Transverse colon (tissue), 4 donors: ENCODE results near the gene FHAD1. TPM values are rescaled to one million over a fixed set of nuclear protein-coding genes. Genes with fewer than 3 reads are reported as not detected.
"Not testable (repeated sequence)": the region's sequence is repeated elsewhere in the genome, so short reads cannot be mapped to it uniquely, and the experiment has no call there.

Source experiments
- DNase-seq: peaks from one replicate; pipeline ENCODE4 v3.0.0-alpha.2; 2019
- H3K27ac ChIP-seq, 4 donors: fragments of 200-600 bp; sonication (generic); 2 replicates each; pipeline ENCODE4 v1.5.1; 2016 to 2018; ENCODE audit warnings: inconsistent platforms in 4 of 4
- H3K27me3 ChIP-seq: fragments of 200-600 bp; sonication (generic); 2 replicates; pipeline ENCODE4 v1.5.1; 2017; ENCODE audit warnings: inconsistent platforms
- H3K36me3 ChIP-seq, 4 donors: fragments of 200-600 bp; sonication (generic); 2 replicates each; pipeline ENCODE4 v1.5.1; 2017 to 2019; ENCODE audit warnings: inconsistent platforms in 4 of 4
- H3K4me1 ChIP-seq, 4 donors: fragments of 200-600 bp; sonication (generic); 2 replicates each; pipeline ENCODE4 v1.5.1; 2017 to 2020; ENCODE audit warnings: inconsistent platforms in 4 of 4
- H3K4me3 ChIP-seq, 4 donors: fragments of 200-600 bp; sonication (generic); 1 replicate in 1 of 4; 2 replicates in 3 of 4; pipeline versions ENCODE4 v1.5.1 to v1.6.1; 2017 to 2019; ENCODE audit warnings: inconsistent platforms in 4 of 4
- H3K9me3 ChIP-seq, 2 donors: fragments of 200-600 bp; sonication (generic); 2 replicates each; pipeline ENCODE4 v1.5.1; 2017 to 2019; ENCODE audit warnings: inconsistent platforms in 2 of 2
- CTCF ChIP-seq, 5 experiments: fragments of 200-600 bp in 3 of 5; fragments of 450-650 bp in 2 of 5; sonication (generic) in 3 of 5; IDR thresholded peaks; 1 replicate in 2 of 5; 2 replicates in 3 of 5; pipeline ENCODE4 v1.5.1; 2016 to 2017; ENCODE audit warnings: antibody characterized with exemption in 5 of 5, inconsistent platforms in 3 of 5, mild to moderate bottlenecking in 2 of 5, moderate library complexity in 1 of 5
- EP300 ChIP-seq: sonication (generic); formaldehyde crosslinking; IDR thresholded peaks from one replicate; pipeline ENCODE4 v1.6.1; 2017; ENCODE audit warnings: antibody characterized with exemption, low read depth
- POLR2A ChIP-seq: fragments of 450-650 bp; IDR thresholded peaks from one replicate; pipeline ENCODE4 v1.6.1; 2016; ENCODE audit warnings: antibody characterized with exemption, mild to moderate bottlenecking, moderate library complexity
- POLR2AphosphoS5 ChIP-seq, 3 donors: sonication (generic); formaldehyde crosslinking; IDR thresholded peaks; one replicate each; pipeline ENCODE4 v1.6.1; 2016; ENCODE audit warnings: antibody characterized with exemption in 3 of 3
- WGBS, 2 donors: methylation state at CpG; one replicate each; pipeline ENCODE4 v1.1.5; 2018; ENCODE audit warnings: low coverage in 1 of 2; 5-methylcytosine and 5-hydroxymethylcytosine counted together
- in situ Hi-C, 4 donors: fragments of 200-750 bp; cut with MboI; loops; one replicate each; pipeline versions ENCODE4 v1.15.0 to v1.15.1; 2017; ENCODE audit warnings: low sequenced_read_pairs in 3 of 4, low pct_ligation_motif_present in 1 of 4, low pct_unique_long_range_greater_than_20kb in 1 of 4
- intact Hi-C: fragments of 100-400 bp; cut with DNase I; formaldehyde crosslinking; loops from one replicate; pipeline ENCODE4 v1.15.1; 2023; ENCODE audit warnings: low total_unique reads
- total RNA-seq, 4 donors: library from RNA; depleted of rRNA; stranded (reverse); fragments of >200 nt; gene quantifications; one replicate each; pipeline ENCODE4 v1.1.0, GENCODE V29; 2016

FHAD1 gene
- total RNA-seq, 4 donors from 2014 or later: 0.75 to 0.82 TPM; not detected in 2

- peaks cover 0 to 5% of the 10 kb centered on the region in 2 donors for H3K9me3 ChIP-seq
- intact Hi-C loops: no loop called here
- in situ Hi-C loops: loop anchor here in 3 of 4 donors (5.0 to 10.0 kb wide), 2 partner anchors 173 to 175 kb away; no protein-coding TSS in a partner anchor
- no peak overlapping the region for H3K27ac ChIP-seq
- no peaks in the 10 kb centered on the region for H3K36me3 ChIP-seq
- no peaks in the 10 kb centered on the region for H3K27me3 ChIP-seq
- H3K4me1 ChIP-seq: peaks cover 0 to 4% (median 0%) of the 10 kb centered on the region in 4 donors
- TF ChIP-seq EP300 (no peak), POLR2A (no peak), POLR2AphosphoS5 (IDR thresholded peaks at IDR 0.05) (no peak), CTCF (IDR thresholded peaks at IDR 0.05) (no peak)
- no peak for DNase-seq
- 89% methylated on average over 4 of the region's 4 CpGs; no CpG with 5 or more reads in 1 of the 2 donors for WGBS, 2 donors
- H3K4me3 ChIP-seq: no peak overlapping the region
Measured at GRCh38 chr1:15299806-15300205, 52.8 kb downstream of the FHAD1 start.

GRCh38 chr1:15303935-15304334 is 56.9 kb downstream of the FHAD1 start:
- H3K9me3 ChIP-seq: no peaks in the 10 kb centered on the region
- in situ Hi-C loops (loop anchor here in 2 of 4 donors (10.0 kb wide), 1 partner anchor 179 kb away; no protein-coding TSS in a partner anchor), intact Hi-C loops (loop anchor here (2.0 kb wide), 1 partner anchor 175 kb away; no protein-coding TSS in a partner anchor)
- no peak for TF ChIP-seq POLR2AphosphoS5 (IDR thresholded peaks at IDR 0.05)
- no peak for TF ChIP-seq POLR2A
- no peak for TF ChIP-seq CTCF (IDR thresholded peaks at IDR 0.05)
- no peak for TF ChIP-seq EP300
- H3K4me1 ChIP-seq: peaks cover 0 to 20% (median 11%) of the 10 kb centered on the region in 4 donors
- no peak overlapping the region for H3K27ac ChIP-seq
- DNase-seq: no peak
- no peak overlapping the region for H3K4me3 ChIP-seq
- H3K27me3 ChIP-seq: no peaks in the 10 kb centered on the region
- 20 to 78% methylated on average over 1 to 6 of the region's 6 CpGs for WGBS, 2 donors
- no peaks in the 10 kb centered on the region for H3K36me3 ChIP-seq

- H3K9me3 ChIP-seq: no peaks in the 10 kb centered on the region
- peaks cover 0 to 22% (median 13%) of the 10 kb centered on the region in 4 donors for H3K4me1 ChIP-seq
- no peak overlapping the region for H3K4me3 ChIP-seq
- H3K36me3 ChIP-seq: no peaks in the 10 kb centered on the region
- DNase-seq: peak; percentile 75
- intact Hi-C loops: loop anchor here (2.0 kb wide), 1 partner anchor 176 kb away; no protein-coding TSS in a partner anchor
- in situ Hi-C loops: loop anchor here in 2 of 4 donors (10.0 kb wide), 1 partner anchor 180 kb away; no protein-coding TSS in a partner anchor
- no peaks in the 10 kb centered on the region for H3K27me3 ChIP-seq
- 0 to 27% methylated on average over 1 to 15 of the region's 15 CpGs for WGBS, 2 donors
- TF ChIP-seq EP300: no peak
- peak; percentile 88 to 98 (median 92) for TF ChIP-seq CTCF (IDR thresholded peaks at IDR 0.05)
- no peak overlapping the region for H3K27ac ChIP-seq
Measured at GRCh38 chr1:15304708-15305467, 57.9 kb downstream of the FHAD1 start.

GRCh38 chr1:15305468-15305770 is 58.4 kb downstream of the FHAD1 start:
- no peak for TF ChIP-seq POLR2AphosphoS5 (IDR thresholded peaks at IDR 0.05)
- H3K9me3 ChIP-seq: no peaks in the 10 kb centered on the region
- 84 to 95% methylated on average over 5 to 7 of the region's 7 CpGs for WGBS, 2 donors
- peaks cover 0 to 22% (median 13%) of the 10 kb centered on the region in 4 donors for H3K4me1 ChIP-seq
- intact Hi-C loops: loop anchor here (2.0 kb wide), 1 partner anchor 177 kb away; no protein-coding TSS in a partner anchor
- DNase-seq: no peak
- in situ Hi-C loops: loop anchor here in 2 of 4 donors (10.0 kb wide), 1 partner anchor 181 kb away; no protein-coding TSS in a partner anchor
- H3K36me3 ChIP-seq: no peaks in the 10 kb centered on the region
- no peak overlapping the region for H3K27ac ChIP-seq
- no peaks in the 10 kb centered on the region for H3K27me3 ChIP-seq
- H3K4me3 ChIP-seq: no peak overlapping the region

- intact Hi-C loops, H3K27me3 ChIP-seq, H3K36me3 ChIP-seq, H3K4me3 ChIP-seq, H3K9me3 ChIP-seq, H3K27ac ChIP-seq, DNase-seq: not testable (repeated sequence)
- WGBS, 2 donors: 73% methylated on average over 1 of the region's 1 CpG; no CpG with 5 or more reads in 1 of the 2 donors
- in situ Hi-C loops: loop anchor here in 2 of 4 donors (10.0 kb wide), 1 partner anchor 182 kb away; no protein-coding TSS in a partner anchor
- H3K4me1 ChIP-seq: peaks cover 0 to 22% (median 13%) of the 10 kb centered on the region in 4 donors
Measured at GRCh38 chr1:15306352-15306751, 59.3 kb downstream of the FHAD1 start.
